Fibroblast of gingiva (primary cell): ENCODE measurements around the gene CENPF.

Experiments used
- DNase-seq: peaks from one replicate; pipeline ENCODE4 v3.0.0-alpha.2; 2011; ENCODE audit warnings: low read depth

CENPF gene

DNA sequence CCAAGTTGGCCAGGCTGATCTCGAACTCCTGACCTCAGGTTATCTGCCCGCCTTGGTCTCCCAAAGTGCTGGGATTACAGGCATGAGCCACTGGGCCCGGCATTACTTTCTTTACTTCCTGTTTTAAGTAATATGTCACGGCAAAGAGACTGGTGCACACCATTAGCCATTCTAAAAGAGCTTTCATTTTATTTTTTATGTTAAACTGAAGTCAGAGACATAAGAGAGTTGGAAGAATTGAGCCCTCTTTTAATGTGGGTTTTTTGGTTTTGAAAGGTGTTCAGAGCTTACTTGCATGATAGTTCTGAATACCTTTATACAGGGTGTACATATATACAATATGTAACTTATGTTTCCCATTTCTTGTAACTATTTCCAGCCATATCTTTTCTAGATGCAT is 14.3 kb downstream of the CENPF start:
- DNase-seq = no peak

GRCh38 chr1:214617843-214618242 is 14.8 kb downstream of the CENPF start:
- no peak for DNase-seq

DNA sequence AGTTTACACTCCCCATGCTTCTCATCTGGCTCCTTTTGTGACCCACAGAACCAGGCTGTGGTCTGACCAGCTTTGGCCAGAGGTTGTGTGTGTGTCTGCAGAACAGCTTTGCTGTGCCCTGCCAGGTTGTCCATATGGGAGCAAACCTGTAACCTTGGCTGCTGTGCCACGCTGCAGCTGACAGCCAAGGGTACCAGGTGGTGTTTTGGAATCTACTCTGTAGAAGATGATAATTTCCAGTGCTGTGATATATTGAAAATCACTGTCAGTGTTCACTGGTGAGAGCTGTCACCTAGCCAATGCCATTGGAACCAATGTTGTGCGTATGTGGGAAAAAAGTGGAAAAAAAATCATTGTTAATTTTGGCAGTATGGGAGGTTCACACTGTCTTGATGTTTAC is 18.2 kb downstream of the CENPF start:
- no peak for DNase-seq

- DNase-seq = no peak
Measured at GRCh38 chr1:214623430-214623829, 20.4 kb downstream of the CENPF start.

GRCh38 chr1:214632091-214632490 is 29.1 kb downstream of the CENPF start:
- DNase-seq = no peak

- DNase-seq = no peak
Measured at GRCh38 chr1:214633686-214634085, 30.7 kb downstream of the CENPF start.

DNA sequence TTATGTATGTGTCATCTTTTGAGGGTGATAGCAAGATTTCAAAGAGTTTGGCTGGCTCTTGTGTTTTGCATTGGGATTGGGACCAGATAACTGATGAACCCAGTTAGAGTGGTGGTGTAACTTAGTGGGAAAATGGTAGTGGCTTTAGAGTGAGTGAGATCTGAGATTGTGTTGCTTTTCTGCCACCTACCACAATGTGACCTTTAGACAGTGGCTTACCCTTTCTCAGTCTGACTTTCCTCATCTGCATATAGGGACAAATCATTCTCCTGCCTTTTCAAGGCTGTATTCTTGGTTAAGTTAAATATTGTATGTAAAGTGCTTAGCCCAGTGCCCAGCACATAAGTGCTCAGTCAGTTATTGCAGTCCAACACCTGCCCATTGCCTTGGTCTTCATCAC is 31.3 kb downstream of the CENPF start:
- DNase-seq = no peak

DNA sequence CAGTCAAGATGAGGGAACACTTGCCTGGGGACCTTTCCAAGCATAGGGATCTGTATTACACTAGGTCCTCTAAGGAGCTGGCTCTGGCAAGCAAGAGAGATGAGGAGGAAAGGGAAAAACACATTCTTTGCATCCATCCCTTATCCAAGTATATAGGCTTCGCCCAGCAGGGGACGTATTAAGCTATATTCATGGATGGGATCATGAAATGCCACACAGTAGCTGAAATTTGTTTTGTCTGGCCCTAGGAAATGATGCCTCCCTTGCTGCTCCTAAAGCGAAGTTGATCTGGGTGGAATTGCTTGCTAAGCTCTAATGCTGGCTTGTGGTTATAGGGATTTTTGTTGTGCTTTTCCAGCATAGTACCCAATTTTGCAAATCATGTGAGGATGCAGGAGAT is 32.1 kb downstream of the CENPF start:
- DNase-seq = no peak

GRCh38 chr1:214635506-214635905 is 32.5 kb downstream of the CENPF start:
- no peak for DNase-seq

DNA sequence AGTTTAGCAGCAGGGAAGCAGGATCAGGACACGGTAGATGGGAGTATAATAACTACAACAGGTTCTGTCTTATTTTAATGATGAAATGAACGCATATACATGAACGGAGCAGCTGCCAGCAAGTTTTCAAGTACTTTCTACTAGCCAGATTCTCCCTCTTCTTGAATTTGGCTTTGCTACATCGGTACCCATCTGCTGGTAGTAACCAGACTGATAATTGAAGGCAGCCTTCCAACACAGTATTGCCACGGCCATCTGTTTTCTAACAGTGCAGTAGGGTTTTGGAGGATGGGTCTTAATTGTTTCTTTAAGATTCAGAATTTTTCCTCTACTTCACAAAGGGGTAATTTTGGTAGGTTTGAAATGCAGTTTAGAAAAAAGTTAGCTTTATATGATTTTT is 33.4 kb downstream of the CENPF start:
- DNase-seq = no peak

GRCh38 chr1:214637125-214637524 is 34.1 kb downstream of the CENPF start:
- DNase-seq = no peak

GRCh38 chr1:214637722-214638458 is 34.9 kb downstream of the CENPF start:
- peak; percentile 55 for DNase-seq

- no peak for DNase-seq
Measured at GRCh38 chr1:214638459-214638807, 35.4 kb downstream of the CENPF start.

DNA sequence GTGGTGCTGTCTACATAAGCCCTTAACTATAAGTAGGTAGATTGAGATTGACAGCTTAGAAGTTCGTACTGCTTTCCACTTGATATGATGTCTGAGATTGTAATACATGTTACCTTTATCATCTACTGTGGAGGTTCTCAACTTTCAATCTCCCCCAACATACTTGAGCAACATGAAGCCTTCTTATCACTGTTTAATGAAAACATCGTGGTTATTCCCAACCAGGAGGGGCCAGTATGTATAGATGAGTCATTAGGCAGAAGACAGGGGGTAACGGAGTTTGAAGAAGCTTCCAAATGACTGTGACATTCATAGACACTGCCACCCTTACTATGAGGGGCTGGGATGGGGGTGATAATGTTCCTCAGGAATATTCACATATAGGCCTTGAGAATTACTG is 36.0 kb downstream of the CENPF start:
- no peak for DNase-seq

DNA sequence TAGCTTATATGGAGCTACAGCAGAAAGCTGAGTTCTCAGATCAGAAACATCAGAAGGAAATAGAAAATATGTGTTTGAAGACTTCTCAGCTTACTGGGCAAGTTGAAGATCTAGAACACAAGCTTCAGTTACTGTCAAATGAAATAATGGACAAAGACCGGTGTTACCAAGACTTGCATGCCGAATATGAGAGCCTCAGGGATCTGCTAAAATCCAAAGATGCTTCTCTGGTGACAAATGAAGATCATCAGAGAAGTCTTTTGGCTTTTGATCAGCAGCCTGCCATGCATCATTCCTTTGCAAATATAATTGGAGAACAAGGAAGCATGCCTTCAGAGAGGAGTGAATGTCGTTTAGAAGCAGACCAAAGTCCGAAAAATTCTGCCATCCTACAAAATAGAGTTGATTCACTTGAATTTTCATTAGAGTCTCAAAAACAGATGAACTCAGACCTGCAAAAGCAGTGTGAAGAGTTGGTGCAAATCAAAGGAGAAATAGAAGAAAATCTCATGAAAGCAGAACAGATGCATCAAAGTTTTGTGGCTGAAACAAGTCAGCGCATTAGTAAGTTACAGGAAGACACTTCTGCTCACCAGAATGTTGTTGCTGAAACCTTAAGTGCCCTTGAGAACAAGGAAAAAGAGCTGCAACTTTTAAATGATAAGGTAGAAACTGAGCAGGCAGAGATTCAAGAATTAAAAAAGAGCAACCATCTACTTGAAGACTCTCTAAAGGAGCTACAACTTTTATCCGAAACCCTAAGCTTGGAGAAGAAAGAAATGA is 37.6 kb downstream of the CENPF start:
- no peak for DNase-seq

GRCh38 chr1:214641214-214641895 is 38.4 kb downstream of the CENPF start:
- DNase-seq = no peak

GRCh38 chr1:214643030-214643429 is 40.0 kb downstream of the CENPF start:
- no peak for DNase-seq

GRCh38 chr1:214645712-214646111 is 42.7 kb downstream of the CENPF start:
- DNase-seq = no peak

GRCh38 chr1:214648801-214649200 is 45.8 kb downstream of the CENPF start:
- no peak for DNase-seq

DNA sequence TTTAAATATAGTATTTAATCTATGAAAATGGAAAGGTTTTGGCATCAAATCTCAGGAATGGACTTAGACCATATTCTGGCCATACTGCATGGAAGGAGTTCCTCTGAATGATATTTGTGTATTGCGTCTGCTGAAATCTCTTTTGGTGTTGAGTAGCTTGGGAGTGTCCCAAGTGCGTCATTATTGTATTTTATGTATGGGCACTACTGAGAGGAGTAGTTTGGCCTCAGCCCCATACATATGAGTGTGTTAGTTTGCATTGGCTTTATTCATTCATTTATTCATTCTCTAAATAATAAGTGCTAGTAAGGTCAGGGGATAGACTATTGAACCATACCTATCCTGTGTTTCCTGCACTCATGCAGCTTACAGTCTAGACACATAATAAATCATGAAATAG is 46.6 kb downstream of the CENPF start:
- DNase-seq = no peak

DNA sequence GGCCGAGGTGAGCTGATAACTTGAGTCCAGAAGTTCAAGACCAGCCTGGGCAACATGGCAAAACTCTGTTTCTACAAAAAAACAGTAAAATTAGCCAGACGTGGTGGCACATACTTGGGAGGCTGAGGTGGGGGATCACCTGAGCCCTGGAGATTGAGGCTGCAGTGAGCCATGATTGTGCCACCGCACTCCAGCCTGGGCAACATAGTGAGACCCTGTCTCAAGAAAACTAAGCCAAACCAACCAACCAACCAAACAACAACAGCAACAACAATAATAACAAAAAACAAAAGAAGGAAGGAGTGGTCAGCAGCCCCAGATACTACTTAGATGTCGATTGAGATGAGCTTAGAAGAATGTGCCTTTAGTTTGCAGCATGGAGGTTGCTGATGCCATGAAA is 47.7 kb downstream of the CENPF start:
- no peak for DNase-seq

- DNase-seq = no peak
Measured at GRCh38 chr1:214657299-214657698, 54.3 kb downstream of the CENPF start.

DNA sequence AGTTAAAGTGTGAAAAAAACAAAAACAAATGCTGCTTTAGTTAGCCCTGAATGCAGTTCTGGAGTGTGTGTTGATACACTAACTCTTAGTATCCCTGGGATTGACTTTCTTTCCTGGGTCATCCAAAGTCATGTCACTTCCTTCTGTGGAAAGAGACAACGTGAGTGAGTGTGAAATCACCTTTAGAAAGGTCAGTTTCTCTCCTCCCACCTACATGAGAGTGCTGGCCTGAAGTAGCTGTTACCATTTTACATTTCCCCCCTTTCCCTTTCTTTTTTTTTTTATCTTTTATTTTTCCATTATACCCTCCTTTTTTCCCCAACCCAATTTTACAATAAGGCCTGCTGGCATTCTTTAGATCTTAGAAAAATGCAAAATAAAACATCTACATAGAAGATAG is 55.2 kb downstream of the CENPF start:
- DNase-seq = no peak
